Measurements from ENCODE around the gene CPNE6. TPM values are rescaled to one million over a fixed set of nuclear protein-coding genes. Genes with fewer than 3 reads are reported as not detected.
"Not testable (repeated sequence)": the region's sequence is repeated elsewhere in the genome, so short reads cannot be mapped to it uniquely, and the experiment has no call there.

The CPNE6 gene
- polyA plus RNA-seq (2013, experiment 1 of 2) = not detected
- not detected for polyA plus RNA-seq (2013, experiment 2 of 2)

DNA sequence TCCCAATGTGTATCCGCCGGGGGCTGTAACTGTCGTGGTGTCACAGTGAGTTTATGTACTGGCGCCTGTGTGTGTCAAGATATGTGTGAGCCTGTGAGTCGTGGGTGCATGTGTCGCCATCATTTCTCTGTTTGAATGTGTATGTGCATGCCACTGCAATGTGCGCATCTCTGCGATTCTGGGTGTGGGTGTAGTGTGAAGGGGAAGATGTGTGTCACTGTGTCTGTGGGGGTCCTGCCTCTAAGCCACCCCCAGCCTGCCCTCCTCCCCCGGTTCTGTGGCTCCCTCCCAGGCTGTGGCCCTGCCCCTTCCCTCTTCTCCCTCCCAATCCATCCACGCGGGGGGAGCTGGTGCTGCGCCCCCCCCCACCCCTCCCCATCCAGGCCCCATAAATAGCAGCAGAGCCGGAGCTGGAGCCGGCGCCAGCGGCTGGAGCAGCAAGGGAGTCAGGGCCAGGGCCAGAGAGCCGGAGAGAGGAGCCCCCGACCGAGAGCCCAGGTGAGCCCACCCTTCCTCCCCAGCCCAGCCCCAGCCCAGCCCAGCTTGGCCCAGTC lies at the start of gene CPNE6:
CPNE6 (plus strand) TSS at position 419 of the 554 bp plus-strand sequence. CDS start 1,375 bp downstream, outside the sequence.
- peak within 1 kb of the TSS in 1 of 2 experiments; percentile 41 for H3K23ac ChIP-seq (ENCODE audit: low read length in 2 of 2)
- no peak within 1 kb of the TSS for H3K4me3 ChIP-seq (ENCODE audit: insufficient read depth in 1 of 2, low read depth in 1 of 2, low read length in 2 of 2)
- H4K8ac ChIP-seq (ENCODE audit: low read length) = no peak within 1 kb of the TSS
- H4K91ac ChIP-seq (ENCODE audit: low read length) = no peak within 1 kb of the TSS
- H3K27me3 ChIP-seq (ENCODE audit: control insufficient read depth in 1 of 2, insufficient read depth in 1 of 2, low read length in 2 of 2) = peaks cover 68 to 84% of the 10 kb centered on the region in 2 experiments
- H3K9me3 ChIP-seq (ENCODE audit: control insufficient read depth, low read length) = no peaks in the 10 kb centered on the region
- H3K79me1 ChIP-seq (replicated peaks; ENCODE audit: low read length, poor library complexity, severe bottlenecking) = no peaks in the 10 kb centered on the region
- no peak within 1 kb of the TSS for H2BK15ac ChIP-seq (ENCODE audit: low read depth, poor library complexity, severe bottlenecking)
- H3K4me2 ChIP-seq (ENCODE audit: low read length, poor library complexity, severe bottlenecking) = no peak within 1 kb of the TSS
- H3K14ac ChIP-seq (ENCODE audit: low read length in 2 of 2) = no peak within 1 kb of the TSS
- H3K18ac ChIP-seq (ENCODE audit: low read depth in 1 of 2, low read length in 2 of 2) = no peak within 1 kb of the TSS
- no peak within 1 kb of the TSS for H3K9ac ChIP-seq (ENCODE audit: low read length)
- DNase-seq = no peak
- H2AK5ac ChIP-seq (ENCODE audit: low read length, severe bottlenecking) = no peak within 1 kb of the TSS
- no peak within 1 kb of the TSS for H2BK120ac ChIP-seq (ENCODE audit: low read depth, low read length)
- no peak within 1 kb of the TSS for H2BK5ac ChIP-seq (ENCODE audit: low read depth, low read length, poor library complexity, severe bottlenecking)
- no peaks in the 10 kb centered on the region for H3K36me3 ChIP-seq (ENCODE audit: control insufficient read depth in 1 of 2, insufficient read depth in 2 of 2, low read depth in 1 of 2, low read length in 2 of 2)
- H3K27ac ChIP-seq (ENCODE audit: low read length, poor library complexity, severe bottlenecking) = no peak within 1 kb of the TSS
- H3K4ac ChIP-seq (ENCODE audit: low read depth in 1 of 2, low read length in 2 of 2) = no peak within 1 kb of the TSS
- 86% methylated on average over 17 of the region's 19 CpGs for WGBS
- H2BK12ac ChIP-seq (ENCODE audit: low read length in 2 of 2) = no peak within 1 kb of the TSS
- no peak within 1 kb of the TSS for H2AFZ ChIP-seq (ENCODE audit: low read depth, low read length)
- peaks cover 3% of the 10 kb centered on the region for H3K4me1 ChIP-seq (ENCODE audit: control insufficient read depth, insufficient read depth, low read depth, low read length)

- H3K79me1 ChIP-seq (replicated peaks; ENCODE audit: low read length, poor library complexity, severe bottlenecking); H2BK12ac ChIP-seq (ENCODE audit: low read length in 2 of 2); H2BK15ac ChIP-seq (ENCODE audit: low read depth, poor library complexity, severe bottlenecking); H3K4me1 ChIP-seq (ENCODE audit: control insufficient read depth, insufficient read depth, low read depth, low read length); H3K23ac ChIP-seq (ENCODE audit: low read length in 2 of 2); H3K18ac ChIP-seq (ENCODE audit: low read depth in 1 of 2, low read length in 2 of 2); DNase-seq; H2BK120ac ChIP-seq (ENCODE audit: low read depth, low read length); H4K8ac ChIP-seq (ENCODE audit: low read length); H2AFZ ChIP-seq (ENCODE audit: low read depth, low read length); H3K9me3 ChIP-seq (ENCODE audit: control insufficient read depth, low read length); H3K27ac ChIP-seq (ENCODE audit: low read length, poor library complexity, severe bottlenecking); H3K27me3 ChIP-seq (ENCODE audit: control insufficient read depth in 1 of 2, insufficient read depth in 1 of 2, low read length in 2 of 2); H3K4me3 ChIP-seq (ENCODE audit: insufficient read depth in 1 of 2, low read depth in 1 of 2, low read length in 2 of 2); H2AK5ac ChIP-seq (ENCODE audit: low read length, severe bottlenecking); H3K36me3 ChIP-seq (ENCODE audit: control insufficient read depth in 1 of 2, insufficient read depth in 2 of 2, low read depth in 1 of 2, low read length in 2 of 2); H3K4me2 ChIP-seq (ENCODE audit: low read length, poor library complexity, severe bottlenecking); H3K4ac ChIP-seq (ENCODE audit: low read depth in 1 of 2, low read length in 2 of 2); H3K9ac ChIP-seq (ENCODE audit: low read length); H4K91ac ChIP-seq (ENCODE audit: low read length); H3K14ac ChIP-seq (ENCODE audit: low read length in 2 of 2); H2BK5ac ChIP-seq (ENCODE audit: low read depth, low read length, poor library complexity, severe bottlenecking): not testable (repeated sequence)
- WGBS = 60% methylated on average over 2 of the region's 3 CpGs
These were observed 46.4 kb upstream of the CPNE6 start for GRCh38 chr14:24024939-24025418.

DNA sequence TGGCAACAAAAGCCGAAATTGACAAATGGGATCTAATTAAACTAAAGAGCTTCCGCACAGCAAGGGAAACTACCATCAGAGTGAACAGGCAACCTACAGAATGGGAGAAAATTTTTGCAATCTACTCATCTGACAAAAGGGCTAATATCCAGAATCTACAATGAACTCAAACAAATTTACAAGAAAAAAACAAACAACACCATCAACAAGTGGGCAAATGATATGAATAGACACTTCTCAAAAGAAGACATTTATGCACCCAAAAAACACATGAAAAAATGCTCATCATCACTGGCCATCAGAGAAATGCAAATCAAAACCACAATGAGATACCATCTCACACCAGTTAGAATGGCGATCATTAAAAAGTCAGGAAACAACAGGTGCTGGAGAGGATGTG lies 41.7 kb upstream of the CPNE6 start:
- H3K27ac ChIP-seq (ENCODE audit: low read length, poor library complexity, severe bottlenecking); H3K23ac ChIP-seq (ENCODE audit: low read length in 2 of 2); H2BK120ac ChIP-seq (ENCODE audit: low read depth, low read length); H3K9ac ChIP-seq (ENCODE audit: low read length); H3K36me3 ChIP-seq (ENCODE audit: control insufficient read depth in 1 of 2, insufficient read depth in 2 of 2, low read depth in 1 of 2, low read length in 2 of 2); H3K79me1 ChIP-seq (replicated peaks; ENCODE audit: low read length, poor library complexity, severe bottlenecking); H2BK5ac ChIP-seq (ENCODE audit: low read depth, low read length, poor library complexity, severe bottlenecking); H3K4me2 ChIP-seq (ENCODE audit: low read length, poor library complexity, severe bottlenecking); H3K14ac ChIP-seq (ENCODE audit: low read length in 2 of 2); H3K4me3 ChIP-seq (ENCODE audit: insufficient read depth in 1 of 2, low read depth in 1 of 2, low read length in 2 of 2); H3K4ac ChIP-seq (ENCODE audit: low read depth in 1 of 2, low read length in 2 of 2); H4K8ac ChIP-seq (ENCODE audit: low read length); DNase-seq; H2AFZ ChIP-seq (ENCODE audit: low read depth, low read length); H4K91ac ChIP-seq (ENCODE audit: low read length); H3K9me3 ChIP-seq (ENCODE audit: control insufficient read depth, low read length); H2BK12ac ChIP-seq (ENCODE audit: low read length in 2 of 2); H2AK5ac ChIP-seq (ENCODE audit: low read length, severe bottlenecking); H3K18ac ChIP-seq (ENCODE audit: low read depth in 1 of 2, low read length in 2 of 2); H2BK15ac ChIP-seq (ENCODE audit: low read depth, poor library complexity, severe bottlenecking); H3K27me3 ChIP-seq (ENCODE audit: control insufficient read depth in 1 of 2, insufficient read depth in 1 of 2, low read length in 2 of 2); H3K4me1 ChIP-seq (ENCODE audit: control insufficient read depth, insufficient read depth, low read depth, low read length): not testable (repeated sequence)
- WGBS = 100% methylated on average over 2 of the region's 3 CpGs

DNA sequence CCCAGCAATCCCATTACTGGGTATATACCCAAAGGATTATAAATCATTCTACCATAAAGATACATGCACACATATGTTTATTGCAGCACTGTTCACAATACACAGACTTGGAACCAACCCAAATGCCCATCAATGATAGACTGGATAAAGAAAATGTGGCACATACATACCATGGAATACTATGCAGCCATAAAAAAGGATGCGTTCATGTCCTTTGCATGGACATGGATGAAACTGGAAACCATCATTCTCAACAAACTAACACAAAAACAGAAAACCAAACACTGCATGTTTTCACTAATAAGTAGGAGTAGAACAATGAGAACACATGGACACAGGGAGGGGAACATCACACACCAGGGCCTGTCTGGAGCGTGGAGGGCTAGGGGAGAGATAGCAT lies 40.0 kb upstream of the CPNE6 start:
- H2AFZ ChIP-seq (ENCODE audit: low read depth, low read length); H3K27me3 ChIP-seq (ENCODE audit: control insufficient read depth in 1 of 2, insufficient read depth in 1 of 2, low read length in 2 of 2); H3K23ac ChIP-seq (ENCODE audit: low read length in 2 of 2); H3K9ac ChIP-seq (ENCODE audit: low read length); H3K9me3 ChIP-seq (ENCODE audit: control insufficient read depth, low read length); H2BK12ac ChIP-seq (ENCODE audit: low read length in 2 of 2); DNase-seq; H3K18ac ChIP-seq (ENCODE audit: low read depth in 1 of 2, low read length in 2 of 2); H2BK5ac ChIP-seq (ENCODE audit: low read depth, low read length, poor library complexity, severe bottlenecking); H3K4me1 ChIP-seq (ENCODE audit: control insufficient read depth, insufficient read depth, low read depth, low read length); H4K91ac ChIP-seq (ENCODE audit: low read length); H2AK5ac ChIP-seq (ENCODE audit: low read length, severe bottlenecking); H2BK15ac ChIP-seq (ENCODE audit: low read depth, poor library complexity, severe bottlenecking); H3K36me3 ChIP-seq (ENCODE audit: control insufficient read depth in 1 of 2, insufficient read depth in 2 of 2, low read depth in 1 of 2, low read length in 2 of 2); H3K4me2 ChIP-seq (ENCODE audit: low read length, poor library complexity, severe bottlenecking); H3K14ac ChIP-seq (ENCODE audit: low read length in 2 of 2); H3K4me3 ChIP-seq (ENCODE audit: insufficient read depth in 1 of 2, low read depth in 1 of 2, low read length in 2 of 2); H3K27ac ChIP-seq (ENCODE audit: low read length, poor library complexity, severe bottlenecking); H2BK120ac ChIP-seq (ENCODE audit: low read depth, low read length); H3K79me1 ChIP-seq (replicated peaks; ENCODE audit: low read length, poor library complexity, severe bottlenecking); H4K8ac ChIP-seq (ENCODE audit: low read length); H3K4ac ChIP-seq (ENCODE audit: low read depth in 1 of 2, low read length in 2 of 2): not testable (repeated sequence)
- 67% methylated on average over 1 of the region's 2 CpGs for WGBS

All from mesenchymal stem cell (in vitro differentiated cells and primary cell).